Choroid plexus epithelial cell (primary cell): ENCODE results near the gene DTWD2.
"Not testable (repeated sequence)": the region's sequence is repeated elsewhere in the genome, so short reads cannot be mapped to it uniquely, and the experiment has no call there.

ENCODE experiments used
- DNase-seq: peaks from one replicate; pipeline ENCODE4 v3.0.0-alpha.2; 2010; ENCODE audit warnings: low read depth
- H3K4me3 ChIP-seq: 2 replicates; pipeline ENCODE4 v1.5.1; 2011; ENCODE audit warnings: low read depth, mild to moderate bottlenecking, control low read depth, low read length, moderate library complexity
- TF ChIP-seq, protein P1 (sequence below): conservative IDR thresholded peaks from 2 replicates; pipeline ENCODE4 v1.5.1; 2011; ENCODE audit warnings: low read depth, mild to moderate bottlenecking, control low read depth, inconsistent platforms, low read length, moderate library complexity

DTWD2 gene

GRCh38 chr5:118981783-118982182 lies 6.6 kb downstream of the DTWD2 start:
- TF ChIP-seq, protein P1, sequence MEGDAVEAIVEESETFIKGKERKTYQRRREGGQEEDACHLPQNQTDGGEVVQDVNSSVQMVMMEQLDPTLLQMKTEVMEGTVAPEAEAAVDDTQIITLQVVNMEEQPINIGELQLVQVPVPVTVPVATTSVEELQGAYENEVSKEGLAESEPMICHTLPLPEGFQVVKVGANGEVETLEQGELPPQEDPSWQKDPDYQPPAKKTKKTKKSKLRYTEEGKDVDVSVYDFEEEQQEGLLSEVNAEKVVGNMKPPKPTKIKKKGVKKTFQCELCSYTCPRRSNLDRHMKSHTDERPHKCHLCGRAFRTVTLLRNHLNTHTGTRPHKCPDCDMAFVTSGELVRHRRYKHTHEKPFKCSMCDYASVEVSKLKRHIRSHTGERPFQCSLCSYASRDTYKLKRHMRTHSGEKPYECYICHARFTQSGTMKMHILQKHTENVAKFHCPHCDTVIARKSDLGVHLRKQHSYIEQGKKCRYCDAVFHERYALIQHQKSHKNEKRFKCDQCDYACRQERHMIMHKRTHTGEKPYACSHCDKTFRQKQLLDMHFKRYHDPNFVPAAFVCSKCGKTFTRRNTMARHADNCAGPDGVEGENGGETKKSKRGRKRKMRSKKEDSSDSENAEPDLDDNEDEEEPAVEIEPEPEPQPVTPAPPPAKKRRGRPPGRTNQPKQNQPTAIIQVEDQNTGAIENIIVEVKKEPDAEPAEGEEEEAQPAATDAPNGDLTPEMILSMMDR: no peak
- DNase-seq: no peak
- no peak overlapping the region for H3K4me3 ChIP-seq

DNA sequence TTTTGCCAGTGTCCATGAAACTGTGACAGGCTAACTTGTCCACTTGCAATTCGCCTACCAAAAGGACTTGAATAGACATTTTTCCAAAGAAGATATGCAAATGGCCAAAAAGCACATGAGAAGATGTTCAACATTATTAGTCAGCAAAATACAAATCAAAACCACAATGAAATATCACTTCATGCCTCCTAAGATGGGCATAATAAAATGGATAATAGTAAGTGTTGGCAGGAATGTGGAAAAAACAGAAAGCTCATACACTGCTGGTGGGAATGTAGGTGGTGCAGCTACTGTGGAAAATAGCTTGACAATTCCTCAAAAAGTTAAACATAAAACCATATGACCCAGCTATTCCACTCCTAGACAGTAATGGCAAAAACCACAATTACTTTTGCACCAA lies 7.9 kb downstream of the DTWD2 start:
- no peak overlapping the region for H3K4me3 ChIP-seq
- TF ChIP-seq, protein P1: no peak
- no peak for DNase-seq

GRCh38 chr5:118980017-118980416 lies 8.3 kb downstream of the DTWD2 start:
- DNase-seq: no peak
- no peak overlapping the region for H3K4me3 ChIP-seq
- TF ChIP-seq, protein P1: no peak

DNA sequence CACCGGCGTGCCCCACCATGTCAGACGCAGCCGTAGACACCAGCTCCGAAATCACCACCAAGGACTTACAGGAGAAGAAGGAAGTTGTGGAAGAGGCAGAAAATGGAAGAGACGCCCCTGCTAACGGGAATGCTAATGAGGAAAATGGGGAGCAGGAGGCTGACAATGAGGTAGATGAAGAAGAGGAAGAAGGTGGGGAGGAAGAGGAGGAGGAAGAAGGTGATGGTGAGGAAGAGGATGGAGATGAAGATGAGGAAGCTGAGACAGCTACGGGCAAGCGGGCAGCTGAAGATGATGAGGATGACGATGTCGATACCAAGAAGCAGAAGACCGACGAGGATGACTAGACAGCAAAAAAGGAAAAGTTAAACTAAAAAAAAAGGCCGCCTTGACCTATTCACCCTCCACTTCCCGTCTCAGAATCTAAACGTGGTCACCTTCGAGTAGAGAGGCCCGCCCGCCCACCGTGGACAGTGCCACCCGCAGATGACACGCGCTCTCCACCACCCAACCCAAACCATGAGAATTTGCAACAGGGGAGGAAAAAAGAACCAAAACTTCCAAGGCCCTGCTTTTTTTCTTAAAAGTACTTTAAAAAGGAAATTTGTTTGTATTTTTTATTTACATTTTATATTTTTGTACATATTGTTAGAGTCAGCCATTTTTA lies 14.4 kb downstream of the DTWD2 start:
- not testable (repeated sequence) for H3K4me3 ChIP-seq, DNase-seq

GRCh38 chr5:118968925-118969375 lies 19.4 kb downstream of the DTWD2 start:
- DNase-seq: peak; percentile 25
- H3K4me3 ChIP-seq: no peak overlapping the region
- TF ChIP-seq, protein P1: no peak

DNA sequence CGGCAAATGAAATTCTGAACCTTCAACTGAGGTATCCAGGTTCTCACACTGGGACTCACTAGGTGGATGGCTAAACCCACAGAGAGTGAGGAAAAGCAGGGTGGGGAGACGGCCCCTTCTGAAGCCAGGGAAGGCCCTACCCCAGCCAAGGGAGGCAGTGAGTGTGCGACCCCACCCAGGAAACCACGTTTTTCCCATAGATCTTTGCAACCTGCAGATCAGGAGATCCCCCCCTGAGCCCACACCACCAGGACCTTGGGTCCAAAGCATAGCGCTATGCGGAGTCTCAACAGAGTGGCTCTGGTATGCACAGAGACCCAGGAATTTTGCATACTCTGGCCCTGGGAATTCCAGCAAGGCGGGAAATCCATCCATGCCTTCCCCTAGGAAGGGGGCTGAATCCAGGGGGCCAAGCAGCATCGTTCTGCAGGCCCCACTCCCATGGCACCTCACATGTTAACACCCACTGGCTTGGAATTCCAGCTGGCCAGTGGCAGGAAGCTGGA lies 19.9 kb downstream of the DTWD2 start:
- no peak overlapping the region for H3K4me3 ChIP-seq
- TF ChIP-seq, protein P1: no peak
- DNase-seq: no peak

- TF ChIP-seq, protein P1: no peak
- no peak overlapping the region for H3K4me3 ChIP-seq
- peak; percentile 35 for DNase-seq
Measured at GRCh38 chr5:118967059-118967508, 21.3 kb downstream of the DTWD2 start.
